Stimulated activated memory B cell treated with anti-CD40 and anti-IgM and Interleukin-4, amounts not matched to agents 10 μg/mL and 1 μg/mL and 100 μg/mL, for 72 hours (primary cell): ENCODE data around the gene NLRC4.

Experiments
- ATAC-seq: fragments of 150-1000 bp; cut with Tn5 transposase; 2 replicates; pipeline ENCODE4 v1.10.0; 2021
- H3K27ac Mint-ChIP-seq: one replicate; pipeline ENCODE4 v1.8.0; 2022; ENCODE audit warnings: mild to moderate bottlenecking, mixed read lengths
- H3K27me3 Mint-ChIP-seq: one replicate; pipeline ENCODE4 v1.8.0; 2022; ENCODE audit warnings: mixed read lengths
- H3K36me3 Mint-ChIP-seq: one replicate; pipeline ENCODE4 v1.8.0; 2022; ENCODE audit warnings: mixed read lengths
- H3K4me1 Mint-ChIP-seq: one replicate; pipeline ENCODE4 v1.8.0; 2022; ENCODE audit warnings: mixed read lengths
- H3K4me3 Mint-ChIP-seq: one replicate; pipeline ENCODE4 v1.8.0; 2022; ENCODE audit warnings: mild to moderate bottlenecking, moderate library complexity, mixed read lengths
- H3K9me3 Mint-ChIP-seq: one replicate; pipeline ENCODE4 v1.8.0; 2022; ENCODE audit warnings: mixed read lengths

Gene NLRC4

DNA sequence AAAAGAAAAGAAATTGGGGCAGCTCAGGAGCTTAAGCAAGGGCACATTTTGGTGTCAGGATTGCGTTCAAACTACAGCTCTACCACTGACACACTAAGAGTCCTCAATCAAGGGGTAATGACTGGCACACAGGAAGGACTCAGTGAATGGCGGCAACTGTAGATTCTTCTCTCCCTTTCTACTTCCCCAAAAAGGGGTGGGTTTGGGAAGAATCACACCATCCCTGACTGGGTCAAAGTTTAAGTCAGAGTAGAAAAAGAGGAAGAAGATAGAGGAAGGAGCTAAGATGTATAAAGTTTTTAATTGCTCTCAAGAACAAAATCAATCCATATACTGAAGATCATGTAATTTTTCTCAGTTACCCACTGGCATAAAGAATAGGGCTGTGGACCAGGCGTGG is 2.6 kb downstream of the NLRC4 start:
- Mint-ChIP-seq H3K27me3 (no peaks in the 10 kb centered on the region), H3K4me1 (peaks cover 33% of the 10 kb centered on the region), H3K4me3 (no peak overlapping the region), H3K27ac (peak overlapping the region; percentile 70), H3K9me3 (no peaks in the 10 kb centered on the region), H3K36me3 (peaks cover 15% of the 10 kb centered on the region)
- ATAC-seq: no peak

DNA sequence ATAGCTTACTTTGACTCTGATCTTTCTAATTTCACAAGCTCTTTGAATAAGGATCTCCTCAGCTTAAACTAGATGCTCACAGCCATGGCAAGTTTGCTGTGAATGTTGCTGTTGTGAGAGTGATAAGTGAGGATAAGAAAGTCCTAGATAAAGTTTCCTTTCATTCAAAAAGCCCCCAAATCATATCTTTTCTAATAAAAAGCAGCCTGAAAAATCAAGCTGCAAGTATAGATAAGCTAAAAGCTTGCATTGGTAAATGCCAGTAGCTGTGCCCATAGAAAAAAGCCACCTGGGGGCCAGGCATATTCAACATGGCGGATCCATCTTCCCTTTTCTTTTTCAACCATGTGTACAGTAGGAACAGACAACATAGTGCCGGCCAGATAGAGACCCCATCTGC is 4.3 kb downstream of the NLRC4 start:
- no peaks in the 10 kb centered on the region for H3K27me3 Mint-ChIP-seq
- no peak for ATAC-seq
- H3K36me3 Mint-ChIP-seq: peaks cover 18% of the 10 kb centered on the region
- H3K27ac Mint-ChIP-seq: no peak overlapping the region
- peaks cover 33% of the 10 kb centered on the region for H3K4me1 Mint-ChIP-seq
- H3K9me3 Mint-ChIP-seq: no peaks in the 10 kb centered on the region
- H3K4me3 Mint-ChIP-seq: no peak overlapping the region

- Mint-ChIP-seq H3K36me3 (peaks cover 18% of the 10 kb centered on the region), H3K27ac (no peak overlapping the region), H3K27me3 (no peaks in the 10 kb centered on the region), H3K4me3 (no peak overlapping the region), H3K9me3 (no peaks in the 10 kb centered on the region), H3K4me1 (peaks cover 12% of the 10 kb centered on the region)
- ATAC-seq: no peak
Measured at GRCh38 chr2:32258242-32258641, 6.4 kb downstream of the NLRC4 start.

- Mint-ChIP-seq H3K27me3 (no peaks in the 10 kb centered on the region), H3K36me3 (peaks cover 10% of the 10 kb centered on the region), H3K27ac (no peak overlapping the region), H3K4me3 (no peak overlapping the region), H3K9me3 (no peaks in the 10 kb centered on the region), H3K4me1 (no peaks in the 10 kb centered on the region)
- ATAC-seq: no peak
Measured at GRCh38 chr2:32250290-32250689, 14.4 kb downstream of the NLRC4 start.

GRCh38 chr2:32249731-32250236 is 14.9 kb downstream of the NLRC4 start:
- no peak overlapping the region for H3K27ac Mint-ChIP-seq
- H3K4me3 Mint-ChIP-seq: no peak overlapping the region
- H3K36me3 Mint-ChIP-seq: peaks cover 10% of the 10 kb centered on the region
- H3K9me3 Mint-ChIP-seq: no peaks in the 10 kb centered on the region
- H3K27me3 Mint-ChIP-seq: no peaks in the 10 kb centered on the region
- no peak for ATAC-seq
- no peaks in the 10 kb centered on the region for H3K4me1 Mint-ChIP-seq

GRCh38 chr2:32248299-32248698 is 16.4 kb downstream of the NLRC4 start:
- no peaks in the 10 kb centered on the region for H3K9me3 Mint-ChIP-seq
- no peaks in the 10 kb centered on the region for H3K4me1 Mint-ChIP-seq
- ATAC-seq: no peak
- peaks cover 10% of the 10 kb centered on the region for H3K36me3 Mint-ChIP-seq
- H3K27ac Mint-ChIP-seq: no peak overlapping the region
- H3K4me3 Mint-ChIP-seq: no peak overlapping the region
- H3K27me3 Mint-ChIP-seq: no peaks in the 10 kb centered on the region

- peaks cover 23% of the 10 kb centered on the region for H3K36me3 Mint-ChIP-seq
- H3K4me1 Mint-ChIP-seq: no peaks in the 10 kb centered on the region
- ATAC-seq: no peak
- H3K27ac Mint-ChIP-seq: no peak overlapping the region
- no peaks in the 10 kb centered on the region for H3K27me3 Mint-ChIP-seq
- no peaks in the 10 kb centered on the region for H3K9me3 Mint-ChIP-seq
- no peak overlapping the region for H3K4me3 Mint-ChIP-seq
Measured at GRCh38 chr2:32246911-32247310, 17.8 kb downstream of the NLRC4 start.

DNA sequence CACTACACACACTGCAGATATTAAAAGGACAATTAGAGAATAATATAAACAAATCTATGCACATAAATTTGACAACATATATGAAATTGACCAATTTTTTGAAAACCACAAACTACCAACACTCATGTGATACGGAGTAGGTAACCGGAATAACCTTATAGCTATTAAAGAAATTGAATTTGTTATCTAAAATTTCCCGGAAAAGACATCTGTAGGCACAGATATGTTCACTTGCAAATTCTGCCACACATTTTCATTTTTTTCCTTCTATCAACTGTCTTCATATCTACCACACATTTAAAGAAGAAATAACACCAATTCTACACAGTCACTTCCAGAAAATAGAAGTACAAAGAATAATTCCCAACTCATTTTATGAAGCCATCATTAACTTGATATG is 22.4 kb downstream of the NLRC4 start:
- Mint-ChIP-seq H3K4me1 (no peaks in the 10 kb centered on the region), H3K27me3 (no peaks in the 10 kb centered on the region), H3K9me3 (no peaks in the 10 kb centered on the region), H3K27ac (no peak overlapping the region), H3K4me3 (no peak overlapping the region), H3K36me3 (peaks cover 41% of the 10 kb centered on the region)
- ATAC-seq: no peak

DNA sequence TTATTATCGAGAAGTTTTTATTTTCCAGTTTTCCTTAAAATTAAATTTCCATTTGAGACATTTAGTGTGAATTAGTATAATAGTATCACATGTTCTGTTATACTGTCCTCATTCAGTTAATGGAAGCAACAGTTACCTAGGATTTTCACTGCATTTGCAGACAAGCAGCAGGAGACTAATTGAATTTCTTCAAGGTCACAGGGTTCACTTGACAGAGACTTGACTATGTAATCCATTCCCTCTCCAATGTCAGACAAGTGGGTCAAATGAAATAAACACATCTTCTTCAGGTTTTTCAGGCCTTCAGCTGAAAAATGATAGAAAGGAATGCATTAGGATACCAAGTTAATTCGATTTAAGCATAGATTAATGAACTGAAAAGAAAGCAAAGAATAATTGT is 26.7 kb downstream of the NLRC4 start:
- H3K27ac Mint-ChIP-seq: no peak overlapping the region
- no peaks in the 10 kb centered on the region for H3K9me3 Mint-ChIP-seq
- H3K36me3 Mint-ChIP-seq: peaks cover 73% of the 10 kb centered on the region
- no peak for ATAC-seq
- H3K4me1 Mint-ChIP-seq: no peaks in the 10 kb centered on the region
- H3K4me3 Mint-ChIP-seq: no peak overlapping the region
- H3K27me3 Mint-ChIP-seq: no peaks in the 10 kb centered on the region

DNA sequence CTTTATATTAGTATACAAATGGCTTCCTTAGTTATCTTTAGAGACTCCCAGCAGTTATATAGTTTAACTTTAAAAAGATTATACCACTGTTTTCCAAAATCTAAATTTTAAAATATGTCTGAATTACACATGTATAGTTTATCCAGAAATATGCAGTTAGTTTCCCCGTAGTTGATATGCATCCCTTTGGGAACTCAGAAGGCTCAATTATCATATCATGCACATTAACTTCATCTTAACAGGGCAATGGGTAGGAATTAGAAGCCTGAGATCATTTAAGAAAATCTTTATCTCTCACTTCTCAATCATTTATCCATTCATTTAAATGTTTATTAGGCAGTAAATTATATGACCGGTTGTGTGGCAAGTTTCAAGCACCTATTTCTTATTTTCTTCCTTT is 27.2 kb downstream of the NLRC4 start:
- Mint-ChIP-seq H3K27ac (no peak overlapping the region), H3K4me3 (no peak overlapping the region), H3K4me1 (no peaks in the 10 kb centered on the region), H3K27me3 (no peaks in the 10 kb centered on the region), H3K36me3 (peaks cover 73% of the 10 kb centered on the region), H3K9me3 (no peaks in the 10 kb centered on the region)
- ATAC-seq: no peak

GRCh38 chr2:32235315-32235714 is 29.4 kb downstream of the NLRC4 start:
- Mint-ChIP-seq H3K4me1 (no peaks in the 10 kb centered on the region), H3K36me3 (peaks cover 64% of the 10 kb centered on the region), H3K27me3 (no peaks in the 10 kb centered on the region), H3K4me3 (no peak overlapping the region), H3K27ac (no peak overlapping the region), H3K9me3 (no peaks in the 10 kb centered on the region)
- ATAC-seq: no peak

DNA sequence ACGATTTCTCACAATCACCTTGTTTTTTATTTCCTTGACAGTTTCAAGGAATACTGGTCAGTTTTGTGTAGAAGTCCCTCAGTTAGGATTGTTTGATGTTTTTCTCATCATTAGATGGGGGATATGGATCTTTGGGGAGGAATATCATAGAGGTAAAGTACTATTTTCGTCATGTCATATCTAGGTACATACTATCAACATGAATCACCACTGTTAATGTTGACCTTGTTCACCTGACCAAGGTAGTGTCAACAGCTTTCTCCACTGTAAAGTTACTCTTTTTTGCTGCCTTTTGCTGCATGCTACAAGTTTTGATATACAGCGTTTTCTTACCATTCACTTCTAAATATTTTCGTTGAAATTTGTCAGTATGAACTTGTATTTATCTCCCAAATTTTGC is 32.7 kb downstream of the NLRC4 start:
- Mint-ChIP-seq H3K4me3 (no peak overlapping the region), H3K27me3 (no peaks in the 10 kb centered on the region), H3K4me1 (no peaks in the 10 kb centered on the region), H3K9me3 (no peaks in the 10 kb centered on the region), H3K27ac (no peak overlapping the region), H3K36me3 (peaks cover 39% of the 10 kb centered on the region)
- no peak for ATAC-seq

DNA sequence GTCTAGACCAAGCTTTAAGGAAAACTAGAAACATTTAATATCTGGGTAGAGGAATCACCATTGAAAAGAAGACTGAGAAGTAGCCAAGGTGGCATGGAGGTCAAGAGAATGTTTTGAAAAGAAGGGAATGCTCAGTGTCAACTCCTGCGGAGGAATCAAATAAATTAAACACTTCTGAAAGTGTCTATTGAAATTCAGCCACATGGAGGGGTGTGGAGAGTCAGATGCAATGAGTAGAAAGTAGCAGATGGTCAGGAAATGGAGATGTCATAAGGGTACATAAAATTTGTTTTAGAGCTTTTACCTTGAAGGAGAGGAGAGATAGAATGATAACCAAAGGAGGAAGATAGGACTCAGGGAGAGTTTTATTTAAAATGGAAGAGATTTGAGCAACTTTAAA is 35.1 kb downstream of the NLRC4 start:
- Mint-ChIP-seq H3K36me3 (peaks cover 26% of the 10 kb centered on the region), H3K27ac (no peak overlapping the region), H3K9me3 (no peaks in the 10 kb centered on the region), H3K4me3 (no peak overlapping the region), H3K4me1 (no peaks in the 10 kb centered on the region), H3K27me3 (no peaks in the 10 kb centered on the region)
- ATAC-seq: no peak

- Mint-ChIP-seq H3K27ac (no peak overlapping the region), H3K9me3 (no peaks in the 10 kb centered on the region), H3K4me3 (no peak overlapping the region), H3K36me3 (peaks cover 15% of the 10 kb centered on the region), H3K27me3 (no peaks in the 10 kb centered on the region), H3K4me1 (no peaks in the 10 kb centered on the region)
- ATAC-seq: no peak
Measured at GRCh38 chr2:32228181-32228580, 36.5 kb downstream of the NLRC4 start.

- no peak overlapping the region for H3K27ac Mint-ChIP-seq
Measured at GRCh38 chr2:32227492-32227891, 37.2 kb downstream of the NLRC4 start.

DNA sequence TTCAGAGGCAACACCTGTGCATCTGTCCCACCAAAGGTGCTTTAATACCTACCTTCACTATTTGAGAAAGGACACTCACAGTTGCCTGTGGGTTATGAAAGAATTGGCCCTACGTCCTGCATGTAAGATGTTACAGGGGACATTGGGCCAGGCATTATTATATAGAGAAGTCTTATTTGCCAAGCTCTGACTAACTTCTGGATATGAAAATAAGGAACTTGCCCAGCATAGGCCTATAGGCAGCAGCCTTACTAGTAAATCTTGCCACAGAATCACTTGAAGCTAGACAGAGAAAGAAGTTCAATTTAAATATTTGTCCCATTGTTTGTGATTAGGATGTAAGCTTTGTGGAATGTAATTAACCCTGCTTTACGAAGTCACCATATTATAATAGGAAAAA is 41.7 kb downstream of the NLRC4 start:
- H3K36me3 Mint-ChIP-seq: peaks cover 34% of the 10 kb centered on the region
- H3K9me3 Mint-ChIP-seq: no peaks in the 10 kb centered on the region
- no peak for ATAC-seq
- no peak overlapping the region for H3K27ac Mint-ChIP-seq
- H3K4me3 Mint-ChIP-seq: no peak overlapping the region
- no peaks in the 10 kb centered on the region for H3K27me3 Mint-ChIP-seq
- H3K4me1 Mint-ChIP-seq: no peaks in the 10 kb centered on the region

More at GRCh38 chr2:32227492-32227891, 37.2 kb downstream of the NLRC4 start:
- Mint-ChIP-seq H3K4me1 (no peaks in the 10 kb centered on the region), H3K4me3 (no peak overlapping the region), H3K9me3 (no peaks in the 10 kb centered on the region), H3K36me3 (peaks cover 18% of the 10 kb centered on the region), H3K27me3 (no peaks in the 10 kb centered on the region)
- ATAC-seq: no peak

DNA sequence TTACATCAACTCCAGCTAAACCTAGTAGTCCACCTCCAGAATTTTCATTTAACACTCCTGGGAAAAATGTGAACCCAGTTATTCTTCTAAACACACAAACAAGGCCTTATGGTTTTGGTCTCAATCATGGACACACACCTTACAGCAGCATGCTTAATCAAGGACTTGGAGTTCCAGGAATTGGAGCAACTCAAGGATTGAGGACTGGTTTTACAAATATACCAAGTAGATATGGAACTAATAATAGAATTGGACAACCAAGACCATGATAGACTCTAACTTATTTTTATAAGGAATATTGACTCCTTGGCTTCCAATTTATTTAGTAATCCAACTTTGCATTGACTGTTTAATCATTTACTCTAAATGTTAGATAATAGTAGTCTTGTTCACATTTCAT is 44.2 kb downstream of the NLRC4 start:
- Mint-ChIP-seq H3K9me3 (no peaks in the 10 kb centered on the region), H3K36me3 (peaks cover 29% of the 10 kb centered on the region), H3K4me3 (no peak overlapping the region), H3K27ac (no peak overlapping the region), H3K4me1 (no peaks in the 10 kb centered on the region), H3K27me3 (no peaks in the 10 kb centered on the region)
- no peak for ATAC-seq
